Fibroblast of pulmonary artery (primary cell): ENCODE results near the gene KNCN.

Experiments used
- DNase-seq: peaks from one replicate; pipeline ENCODE4 v3.0.0-alpha.2; 2010; ENCODE audit warnings: low read depth
- H3K4me3 ChIP-seq: replicated peaks from 2 replicates; pipeline ENCODE4 v1.5.1; 2011; ENCODE audit warnings: low read depth, mild to moderate bottlenecking, control low read depth, low read length, moderate library complexity
- CTCF ChIP-seq: IDR thresholded peaks from 2 replicates; pipeline ENCODE4 v1.5.1; 2011; ENCODE audit warnings: mild to moderate bottlenecking, control low read depth, low read length, inconsistent platforms; ENCODE audit errors: missing control alignments

Gene KNCN

GRCh38 chr1:46515576-46515975, 35.9 kb downstream of the KNCN start:
- no peak for DNase-seq
- no peak for TF ChIP-seq CTCF
- H3K4me3 ChIP-seq = no peak overlapping the region

GRCh38 chr1:46513536-46513935, 37.9 kb downstream of the KNCN start:
- no peak for TF ChIP-seq CTCF
- no peak overlapping the region for H3K4me3 ChIP-seq

GRCh38 chr1:46512792-46513190, 38.7 kb downstream of the KNCN start:
- TF ChIP-seq CTCF = no peak
- DNase-seq = no peak
- H3K4me3 ChIP-seq = no peak overlapping the region

More at GRCh38 chr1:46513536-46513935, 37.9 kb downstream of the KNCN start:
- no peak for DNase-seq

- H3K4me3 ChIP-seq = no peak overlapping the region
- TF ChIP-seq CTCF = no peak
- no peak for DNase-seq
These were observed 39.2 kb downstream of the KNCN start for GRCh38 chr1:46512135-46512791.

GRCh38 chr1:46510998-46511365, 40.5 kb downstream of the KNCN start:
- no peak overlapping the region for H3K4me3 ChIP-seq
- no peak for DNase-seq
- TF ChIP-seq CTCF = no peak

GRCh38 chr1:46510341-46510997, 41.0 kb downstream of the KNCN start:
- no peak for TF ChIP-seq CTCF
- H3K4me3 ChIP-seq = no peak overlapping the region
- no peak for DNase-seq

- no peak for DNase-seq
- no peak for TF ChIP-seq CTCF
- no peak overlapping the region for H3K4me3 ChIP-seq
These were observed 42.7 kb downstream of the KNCN start for GRCh38 chr1:46508757-46509156.
